Measurements from ENCODE around the gene LARGE2.
A peak's percentile ranks its signal among the peaks of the same experiment; 100 is the strongest.

The LARGE2 gene

DNA sequence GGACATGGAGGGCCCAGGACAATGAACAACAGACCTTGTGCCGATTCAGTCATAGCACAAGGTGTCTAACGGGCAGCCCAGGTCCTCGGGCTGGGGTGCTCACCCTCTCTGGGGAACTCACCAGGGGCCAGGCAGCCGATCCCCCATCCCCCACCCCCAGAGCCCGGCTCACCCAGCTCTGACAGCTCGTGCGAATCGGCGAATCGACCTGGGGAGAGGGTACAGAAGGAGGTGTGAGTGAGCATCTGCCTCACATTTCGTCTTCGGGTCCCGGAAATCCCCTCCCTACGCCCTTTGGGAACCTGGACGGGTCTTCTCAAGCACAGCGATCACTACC, 5.2 kb upstream of the LARGE2 start:
- DNase-seq = no peak

DNA sequence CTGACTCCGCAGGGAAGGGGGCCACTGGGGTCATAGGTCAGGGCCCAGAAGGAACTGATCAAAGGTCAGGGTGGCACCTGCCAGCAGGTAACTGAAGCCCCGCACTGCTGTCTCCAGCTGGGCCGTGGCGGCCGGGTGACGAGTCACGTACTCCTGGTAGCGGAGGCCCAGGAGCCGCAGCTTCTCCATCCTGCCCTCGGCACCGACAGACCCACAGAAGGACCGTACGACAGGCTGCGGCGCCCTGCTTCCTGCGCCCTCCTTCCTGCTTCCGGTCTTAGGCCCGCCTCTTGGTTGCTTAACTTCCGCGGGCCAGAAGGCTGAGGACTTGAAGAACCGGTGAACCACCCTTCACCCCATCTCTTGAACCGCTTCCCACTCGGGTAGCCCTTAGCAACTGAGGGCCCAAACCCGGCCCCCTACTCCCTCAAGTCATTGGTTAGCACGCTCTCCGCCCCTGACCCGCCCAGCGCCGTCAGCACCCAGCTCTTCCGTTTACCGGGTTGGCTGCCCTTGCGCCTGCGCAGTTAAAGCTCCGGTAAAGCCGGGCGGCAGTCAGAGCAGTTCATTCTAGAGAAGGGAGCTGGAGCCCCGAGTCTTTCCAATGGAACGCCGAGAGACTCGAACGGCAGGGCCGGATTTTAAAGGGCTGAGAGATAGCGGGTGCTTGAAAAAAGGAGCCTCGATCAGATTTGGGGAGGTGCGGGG, 4.7 kb upstream of the LARGE2 start, which contains the start of gene PEX16:
Gene PEX16, minus strand, starts transcription at position 255 of the 708 bp plus-strand sequence. Its CDS starts 66 bp downstream, at position 189.
- DNase-seq = peak; percentile 97 to 99

- peak; percentile 54 to 74 for DNase-seq
Measured at GRCh38 chr11:45918331-45918941, 4.0 kb upstream of the LARGE2 start.

- DNase-seq = no peak
Measured at GRCh38 chr11:45918962-45919675, 3.3 kb upstream of the LARGE2 start.

- no peak for DNase-seq
Measured at GRCh38 chr11:45919806-45920530, 2.5 kb upstream of the LARGE2 start.

GRCh38 chr11:45920531-45921477, 1.7 kb upstream of the LARGE2 start:
- DNase-seq = no peak

GRCh38 chr11:45921561-45922424, 663 bp upstream of the LARGE2 start:
- no peak for DNase-seq

DNA sequence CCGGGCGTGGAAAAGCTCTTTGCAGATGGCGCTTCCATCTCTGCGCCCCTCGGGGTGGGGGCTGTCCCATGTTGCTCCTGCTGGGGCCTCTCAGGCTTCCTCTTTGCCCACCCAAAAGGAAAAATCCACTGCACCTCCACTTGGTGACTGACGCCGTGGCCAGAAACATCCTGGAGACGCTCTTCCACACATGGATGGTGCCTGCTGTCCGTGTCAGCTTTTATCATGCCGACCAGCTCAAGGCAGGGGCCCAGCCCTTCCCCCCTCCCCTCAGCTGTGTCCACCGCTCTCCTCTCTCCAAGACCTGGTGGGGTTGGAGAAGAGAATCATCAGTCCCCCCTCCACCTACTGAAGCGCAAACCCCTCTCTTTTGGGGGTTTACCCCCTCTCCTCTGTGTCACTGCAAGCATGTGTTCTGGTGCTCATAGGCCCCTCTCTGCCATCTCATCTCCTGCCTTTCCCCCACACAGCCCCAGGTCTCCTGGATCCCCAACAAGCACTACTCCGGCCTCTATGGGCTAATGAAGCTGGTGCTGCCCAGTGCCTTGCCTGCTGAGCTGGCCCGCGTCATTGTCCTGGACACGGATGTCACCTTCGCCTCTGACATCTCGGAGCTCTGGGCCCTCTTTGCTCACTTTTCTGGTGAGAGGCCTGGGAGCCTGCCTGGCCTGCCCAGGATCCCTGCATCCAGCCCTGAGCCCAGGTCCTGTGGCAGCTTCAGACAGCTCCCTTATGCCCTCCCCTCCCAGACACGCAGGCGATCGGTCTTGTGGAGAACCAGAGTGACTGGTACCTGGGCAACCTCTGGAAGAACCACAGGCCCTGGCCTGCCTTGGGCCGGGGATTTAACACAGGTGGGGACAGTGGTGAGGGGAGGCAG, 1.8 kb downstream of the LARGE2 start:
- no peak for DNase-seq

DNA sequence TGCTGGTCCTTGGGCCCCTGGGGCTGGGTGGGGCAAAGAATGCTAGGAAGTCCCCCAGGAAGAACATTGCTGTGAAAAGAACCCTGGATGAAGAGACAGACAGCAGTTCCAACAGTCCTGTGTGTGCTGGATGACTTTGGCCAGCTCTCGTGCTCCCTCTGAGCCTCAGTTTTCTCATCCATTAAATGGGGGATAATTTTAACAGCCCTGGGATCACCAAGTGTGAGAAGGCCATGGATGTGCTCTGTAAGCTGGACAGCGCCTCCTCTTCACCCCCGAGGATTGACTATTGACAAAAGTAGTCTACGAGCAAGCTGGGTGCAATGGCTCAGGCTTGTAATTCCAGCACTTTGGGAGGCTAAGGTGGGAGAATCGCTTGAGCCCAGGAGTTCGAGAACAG, 2.5 kb downstream of the LARGE2 start:
- no peak for DNase-seq

DNA sequence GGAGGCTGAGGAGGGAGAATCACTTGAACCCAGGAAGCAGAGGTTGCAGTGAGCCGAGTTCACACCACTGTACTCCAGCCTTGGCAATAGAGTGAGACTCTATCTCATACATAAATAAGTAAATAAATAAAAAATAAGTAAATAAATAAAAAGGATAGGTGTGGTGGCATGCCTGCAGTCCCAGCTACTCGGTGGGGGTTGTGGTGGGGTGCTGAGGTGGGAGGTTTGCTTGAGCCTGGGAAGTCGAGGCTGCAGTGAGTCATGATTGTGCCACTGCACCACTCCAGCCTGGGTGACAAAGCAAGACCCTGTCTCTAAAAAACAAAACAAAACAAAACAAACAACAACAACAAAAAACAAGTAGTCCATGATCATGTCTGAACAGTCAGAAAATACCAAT, 3.1 kb downstream of the LARGE2 start:
- DNase-seq = no peak

DNA sequence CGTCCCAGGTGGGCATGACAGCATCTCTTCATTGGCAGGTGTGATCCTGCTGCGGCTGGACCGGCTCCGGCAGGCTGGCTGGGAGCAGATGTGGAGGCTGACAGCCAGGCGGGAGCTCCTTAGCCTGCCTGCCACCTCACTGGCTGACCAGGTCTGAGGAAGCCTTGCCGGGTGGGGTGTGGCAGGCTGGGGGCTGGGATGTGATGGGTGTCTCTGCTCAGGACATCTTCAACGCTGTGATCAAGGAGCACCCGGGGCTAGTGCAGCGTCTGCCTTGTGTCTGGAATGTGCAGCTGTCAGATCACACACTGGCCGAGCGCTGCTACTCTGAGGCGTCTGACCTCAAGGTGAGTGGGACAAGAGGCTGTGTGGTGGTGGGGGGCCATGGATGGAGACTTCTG, 3.5 kb downstream of the LARGE2 start:
- DNase-seq = no peak

DNA sequence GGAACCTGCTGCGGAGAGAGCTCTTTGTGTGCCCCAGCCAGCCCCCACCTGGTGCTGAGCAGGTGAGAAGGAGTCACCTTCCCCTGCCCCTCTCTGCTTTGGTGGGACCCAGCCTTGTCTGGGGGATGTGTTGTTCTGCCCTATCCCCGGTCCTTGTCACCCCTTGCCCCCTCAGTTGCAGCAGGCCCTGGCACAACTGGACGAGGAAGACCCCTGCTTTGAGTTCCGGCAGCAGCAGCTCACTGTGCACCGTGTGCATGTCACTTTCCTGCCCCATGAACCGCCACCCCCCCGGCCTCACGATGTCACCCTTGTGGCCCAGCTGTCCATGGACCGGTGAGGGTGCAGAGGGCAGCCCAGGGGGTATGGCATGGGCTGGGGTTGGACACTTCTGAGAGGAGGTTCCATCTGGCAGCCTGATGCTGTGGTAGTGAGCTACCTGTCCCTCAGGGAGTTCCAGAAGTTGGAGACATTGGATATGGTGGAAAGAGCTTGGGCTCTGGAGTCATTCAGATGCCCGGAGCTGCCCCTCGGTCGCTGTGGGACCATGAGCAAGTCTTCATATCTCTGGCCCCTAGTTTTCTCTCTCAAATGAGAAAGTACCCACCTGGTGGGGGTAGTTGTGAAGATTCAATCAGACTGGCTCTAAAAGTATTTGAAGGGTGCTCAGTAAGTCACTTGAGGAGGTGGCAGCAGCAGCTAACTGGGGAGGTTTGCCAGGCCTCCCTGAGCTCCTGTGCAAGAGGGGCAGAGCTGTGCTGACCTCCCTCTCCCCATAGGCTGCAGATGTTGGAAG, 4.3 kb downstream of the LARGE2 start:
- no peak for DNase-seq

- no peak for DNase-seq
Measured at GRCh38 chr11:45927332-45927683, 4.9 kb downstream of the LARGE2 start.

GRCh38 chr11:45927684-45928413, 5.4 kb downstream of the LARGE2 start:
- DNase-seq = no peak

GRCh38 chr11:45928535-45929215, 6.2 kb downstream of the LARGE2 start:
- DNase-seq = no peak

DNA sequence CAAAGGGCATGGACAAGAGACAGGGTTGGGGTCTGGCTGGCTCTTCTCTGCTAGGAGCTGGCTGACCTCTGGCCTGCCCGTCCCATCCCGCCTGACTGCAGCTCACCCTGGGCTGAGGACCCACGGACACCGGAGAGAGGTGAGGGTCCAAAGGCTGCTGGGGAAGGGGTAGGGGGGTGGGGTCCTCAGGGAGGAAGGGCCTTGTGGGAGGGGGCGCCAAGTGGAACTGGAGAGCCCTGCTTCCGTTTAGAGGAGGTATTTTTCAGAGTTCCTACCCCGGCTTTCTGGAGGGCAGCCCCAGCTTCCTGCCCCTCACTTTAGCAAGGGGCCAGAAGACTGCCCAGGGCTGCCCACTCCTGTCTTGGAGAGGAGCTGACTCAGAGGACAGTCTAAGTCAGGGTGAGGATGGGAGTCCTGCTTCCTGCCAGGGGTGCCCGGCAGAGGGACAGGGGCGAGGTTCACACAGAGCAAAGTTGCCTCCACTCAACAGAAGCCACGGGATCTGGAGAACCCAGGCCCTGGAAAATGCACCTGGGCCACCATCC, 7.1 kb downstream of the LARGE2 start:
- DNase-seq = no peak

GRCh38 chr11:45930031-45930794, 7.8 kb downstream of the LARGE2 start:
- DNase-seq = no peak
